Prostate gland (tissue), 2 donors: ENCODE data around the gene ATG16L2.

Source experiments
- CTCF ChIP-seq, 4 experiments: fragments of 200-600 bp in 2 of 4; fragments of 450-650 bp in 2 of 4; sonication (generic) in 2 of 4; IDR thresholded peaks; 1 replicate in 3 of 4; 2 replicates in 1 of 4; pipeline ENCODE4 v1.5.1; 2016 to 2019; ENCODE audit warnings: antibody characterized with exemption in 4 of 4, mild to moderate bottlenecking in 2 of 4, moderate library complexity in 2 of 4
- POLR2AphosphoS5 ChIP-seq: sonication (generic); formaldehyde crosslinking; IDR thresholded peaks from one replicate; pipeline ENCODE4 v1.6.1; 2017; ENCODE audit warnings: antibody characterized with exemption

- TF ChIP-seq CTCF (IDR thresholded peaks at IDR 0.05), result no peak
- no peak for TF ChIP-seq POLR2AphosphoS5
These were observed 57.8 kb downstream of the ATG16L2 start for GRCh38 chr11:72872012-72872411.
